Retinal pigment epithelial cell (primary cell): Measurements from ENCODE around the gene YWHAG.
"Not testable (repeated sequence)": the region's sequence is repeated elsewhere in the genome, so short reads cannot be mapped to it uniquely, and the experiment has no call there.

Experiments
- DNase-seq: peaks from one replicate; pipeline ENCODE4 v3.0.0-alpha.2; 2010; ENCODE audit warnings: low read depth
- H3K4me3 ChIP-seq: 2 replicates; pipeline ENCODE4 v1.5.1; 2011; ENCODE audit warnings: mild to moderate bottlenecking, low read length, control low read depth, moderate library complexity
- TF ChIP-seq, protein P1 (sequence below): conservative IDR thresholded peaks from 2 replicates; pipeline ENCODE4 v1.5.1; 2011; ENCODE audit warnings: low read depth, low read length, control low read depth, inconsistent platforms

YWHAG gene

DNA sequence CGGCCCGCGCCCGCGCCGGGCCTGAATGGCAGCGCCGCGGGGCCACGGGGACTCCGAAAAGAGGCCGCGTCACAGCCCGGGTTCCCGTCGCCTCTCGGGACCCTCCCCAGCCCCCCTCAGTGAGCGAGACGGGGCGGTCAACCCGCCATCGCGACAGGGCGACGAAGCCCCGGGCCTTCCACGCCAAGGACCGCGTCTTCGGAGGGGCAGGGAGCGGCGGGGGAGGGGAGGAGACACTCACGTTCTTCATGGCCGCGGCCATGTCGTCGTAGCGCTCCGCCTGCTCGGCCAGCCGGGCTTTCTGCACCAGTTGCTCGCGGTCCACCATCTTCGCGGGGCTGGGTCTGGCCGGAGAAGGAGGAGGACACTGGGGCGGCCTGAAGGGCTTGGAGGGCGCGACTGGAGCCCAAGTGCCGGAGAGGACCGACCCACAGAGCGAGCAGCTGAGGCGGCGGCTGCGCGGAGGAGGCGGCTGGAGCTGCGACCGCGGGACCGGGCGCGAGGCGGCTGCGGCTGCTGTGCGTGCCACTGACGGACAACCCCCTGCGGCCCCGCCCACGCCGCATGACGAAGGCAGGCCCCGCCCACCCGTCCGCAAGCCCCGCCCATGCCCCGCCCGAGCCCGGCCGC, at the start of gene YWHAG:
Gene YWHAG (minus strand): TSS at position 511 of the 630 bp plus-strand sequence. CDS start 183 bp downstream, at position 328.
- TF ChIP-seq, protein P1, sequence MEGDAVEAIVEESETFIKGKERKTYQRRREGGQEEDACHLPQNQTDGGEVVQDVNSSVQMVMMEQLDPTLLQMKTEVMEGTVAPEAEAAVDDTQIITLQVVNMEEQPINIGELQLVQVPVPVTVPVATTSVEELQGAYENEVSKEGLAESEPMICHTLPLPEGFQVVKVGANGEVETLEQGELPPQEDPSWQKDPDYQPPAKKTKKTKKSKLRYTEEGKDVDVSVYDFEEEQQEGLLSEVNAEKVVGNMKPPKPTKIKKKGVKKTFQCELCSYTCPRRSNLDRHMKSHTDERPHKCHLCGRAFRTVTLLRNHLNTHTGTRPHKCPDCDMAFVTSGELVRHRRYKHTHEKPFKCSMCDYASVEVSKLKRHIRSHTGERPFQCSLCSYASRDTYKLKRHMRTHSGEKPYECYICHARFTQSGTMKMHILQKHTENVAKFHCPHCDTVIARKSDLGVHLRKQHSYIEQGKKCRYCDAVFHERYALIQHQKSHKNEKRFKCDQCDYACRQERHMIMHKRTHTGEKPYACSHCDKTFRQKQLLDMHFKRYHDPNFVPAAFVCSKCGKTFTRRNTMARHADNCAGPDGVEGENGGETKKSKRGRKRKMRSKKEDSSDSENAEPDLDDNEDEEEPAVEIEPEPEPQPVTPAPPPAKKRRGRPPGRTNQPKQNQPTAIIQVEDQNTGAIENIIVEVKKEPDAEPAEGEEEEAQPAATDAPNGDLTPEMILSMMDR = no peak
- H3K4me3 ChIP-seq = peak within 1 kb of the TSS; percentile 64
- DNase-seq = peak; percentile 38

DNA sequence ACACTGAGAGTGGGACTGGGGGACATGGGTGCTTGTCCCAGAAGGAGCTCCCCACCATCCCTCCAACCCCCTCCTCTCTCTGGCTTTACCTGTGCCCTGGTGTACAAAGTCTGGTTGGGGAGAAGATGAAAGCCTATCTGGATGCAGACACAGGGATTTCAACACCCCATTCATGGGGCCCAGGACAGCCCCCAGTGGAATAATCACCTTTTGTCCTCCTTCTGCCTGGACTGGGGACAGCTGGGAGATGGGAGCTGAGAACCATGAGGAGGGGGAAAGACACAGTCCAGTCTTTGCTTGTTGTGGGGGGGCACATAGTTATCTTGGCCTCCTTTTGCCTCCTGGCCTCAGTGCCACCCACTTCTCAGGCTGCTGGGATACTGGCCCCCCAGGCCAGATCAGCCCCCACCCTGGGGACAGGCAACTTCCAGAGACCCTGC, 49.4 kb upstream of the YWHAG start:
- no peak overlapping the region for H3K4me3 ChIP-seq
- no peak for DNase-seq
- TF ChIP-seq, protein P1 = no peak

DNA sequence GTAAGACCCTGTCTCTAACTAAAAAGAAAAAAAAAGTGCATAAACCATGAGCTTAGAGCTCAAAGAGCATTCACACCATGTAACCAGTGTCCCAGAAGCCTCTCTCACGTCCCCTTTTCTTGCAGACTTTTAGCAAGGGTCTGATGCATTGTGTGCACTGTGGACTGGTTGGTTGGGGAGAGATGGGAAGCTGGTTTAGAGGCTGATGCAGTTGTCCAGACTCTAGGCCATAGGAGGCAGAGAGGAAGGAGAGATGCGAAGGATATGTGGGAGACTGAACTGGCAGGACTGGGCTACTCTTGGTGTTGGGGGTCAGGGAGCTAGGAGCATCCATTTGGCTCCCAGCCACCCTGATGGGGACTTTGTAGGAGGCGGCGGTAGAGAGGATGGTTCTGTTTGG, 48.9 kb upstream of the YWHAG start:
- TF ChIP-seq, protein P1 = no peak
- no peak for DNase-seq
- no peak overlapping the region for H3K4me3 ChIP-seq

DNA sequence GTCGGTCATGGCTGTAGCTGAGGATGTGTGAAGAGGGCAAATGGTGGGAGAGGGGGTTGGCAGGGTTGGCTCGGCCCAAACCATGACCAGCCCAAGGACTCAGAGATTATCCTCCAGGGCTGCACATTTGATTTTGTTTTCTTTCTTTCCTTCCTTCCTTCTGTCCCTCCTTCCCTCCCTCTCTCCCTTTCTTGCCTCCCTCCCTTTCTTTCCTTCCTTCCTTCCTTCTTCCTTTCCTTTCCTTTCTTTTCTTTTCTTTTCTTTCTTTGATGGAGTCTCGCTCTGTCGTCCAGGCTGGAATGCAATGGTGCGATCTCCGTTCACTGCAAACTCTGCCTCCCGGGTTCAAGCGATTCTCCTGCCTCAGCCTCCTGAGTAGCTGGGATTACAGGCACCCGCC, 46.9 kb upstream of the YWHAG start:
- DNase-seq = no peak
- no peak overlapping the region for H3K4me3 ChIP-seq
- TF ChIP-seq, protein P1 = no peak

DNA sequence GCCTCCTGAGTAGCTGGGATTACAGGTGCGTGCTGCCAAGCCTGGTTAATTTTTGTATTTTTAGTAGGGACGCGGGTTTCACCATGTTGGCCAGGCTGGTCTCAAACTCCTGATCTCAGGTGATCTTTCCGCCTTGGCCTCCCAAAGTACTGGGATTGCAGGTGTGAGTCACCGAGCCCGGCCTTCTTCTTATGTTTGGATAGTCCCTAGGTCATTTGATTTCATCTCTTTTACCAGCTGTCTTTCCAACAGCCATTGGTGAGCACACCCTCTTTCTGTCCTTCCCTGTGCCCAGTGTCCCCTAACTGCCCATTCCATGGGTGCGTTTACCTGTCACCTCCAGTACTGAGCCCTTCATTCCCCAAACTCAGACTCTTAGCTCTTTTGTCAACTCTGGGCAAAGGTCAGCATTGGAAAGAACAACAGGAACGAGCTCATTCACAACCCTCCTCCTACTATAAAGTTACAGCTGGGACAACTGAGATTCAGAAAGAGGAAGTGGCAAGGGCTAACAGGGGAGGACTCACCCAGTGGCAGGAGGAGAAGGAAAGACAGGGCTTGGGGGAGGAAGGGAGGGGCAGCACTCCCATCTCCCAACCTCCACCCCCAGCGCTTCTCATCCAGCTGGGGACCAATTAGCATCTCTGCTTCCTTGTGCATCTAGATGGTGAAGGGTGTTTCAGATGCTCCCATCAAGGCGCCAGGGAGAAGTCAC, 45.1 kb upstream of the YWHAG start:
- no peak for DNase-seq
- TF ChIP-seq, protein P1 = no peak
- H3K4me3 ChIP-seq = no peak overlapping the region

DNA sequence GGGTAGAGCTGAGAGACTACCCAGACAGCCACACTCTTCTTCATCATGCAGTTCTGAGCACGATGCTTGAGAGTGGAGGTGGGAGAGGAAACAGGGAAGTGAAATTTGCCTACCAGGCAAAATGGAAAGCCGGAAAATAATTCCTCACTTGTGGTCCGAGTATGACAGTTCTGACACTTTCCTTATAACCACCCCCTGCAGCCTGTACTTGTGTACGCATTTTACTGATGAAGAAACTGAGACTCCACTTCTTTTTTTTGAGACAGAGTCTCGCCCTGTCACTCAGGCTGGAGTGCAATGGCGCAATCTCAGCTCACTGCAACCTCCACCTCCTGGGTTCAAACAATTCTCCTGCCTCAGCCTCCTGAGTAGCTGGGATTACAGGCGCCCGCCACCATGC, 44.3 kb upstream of the YWHAG start:
- not testable (repeated sequence) for H3K4me3 ChIP-seq, DNase-seq

DNA sequence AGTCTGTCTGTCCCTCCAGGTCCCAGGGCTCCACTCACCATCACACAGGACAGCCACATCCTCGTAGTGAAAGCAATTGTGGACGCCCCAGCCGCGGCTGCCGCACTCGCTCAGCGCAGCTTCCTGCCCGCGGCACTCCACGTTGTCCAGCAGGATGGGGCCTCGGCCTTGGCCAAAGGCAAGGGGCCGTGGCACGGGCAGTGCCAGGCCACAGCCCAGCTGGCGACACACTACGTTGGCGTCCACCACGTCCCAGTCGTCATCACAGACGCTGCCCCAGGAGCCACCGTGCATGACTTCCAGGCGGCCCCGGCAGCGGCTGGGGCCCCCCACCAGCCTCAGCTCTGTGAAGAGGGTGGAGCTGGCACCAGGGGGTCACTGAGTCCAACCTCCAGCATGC, 41.5 kb upstream of the YWHAG start:
- no peak overlapping the region for H3K4me3 ChIP-seq
- TF ChIP-seq, protein P1 = no peak
- no peak for DNase-seq
